ENCODE results near the gene FBXW12. TPM values are rescaled to one million over a fixed set of nuclear protein-coding genes. Genes with fewer than 3 reads are reported as not detected.

FBXW12 gene
- total RNA-seq, 1 experiment from 2014 or later = 0.74 TPM

DNA sequence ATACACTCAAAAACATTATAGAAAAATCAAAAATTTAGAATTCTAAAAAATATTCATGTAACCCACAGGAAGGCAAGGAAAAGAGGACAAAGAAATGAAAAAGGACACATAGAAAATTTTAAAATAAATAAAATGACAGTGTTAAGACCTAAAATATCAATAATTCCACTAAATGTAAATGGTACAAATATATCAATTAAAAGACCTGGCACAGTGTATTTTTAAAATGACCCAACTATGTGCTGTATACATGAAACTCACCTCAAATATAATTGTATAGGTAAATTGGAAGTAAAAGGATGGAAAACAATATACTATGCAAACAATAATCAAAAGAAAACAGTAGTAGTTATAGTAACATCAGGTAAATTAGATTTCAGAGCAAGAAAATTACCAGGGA is 10.1 kb upstream of the FBXW12 start:
- no peak overlapping the region for H2AFZ ChIP-seq (ENCODE audit: low read length)
- H2BK120ac ChIP-seq (ENCODE audit: low read depth, low read length, poor library complexity, severe bottlenecking) = no peak overlapping the region
- no peaks in the 10 kb centered on the region for H3K79me1 ChIP-seq (ENCODE audit: insufficient read depth, low read depth, low read length, poor library complexity, severe bottlenecking)
- H3K27me3 ChIP-seq (ENCODE audit: insufficient read depth, low read length) = no peaks in the 10 kb centered on the region
- H3K79me2 ChIP-seq (ENCODE audit: insufficient read depth, low read length) = no peaks in the 10 kb centered on the region
- H4K5ac ChIP-seq (ENCODE audit: insufficient read length, low read depth, low read length) = no peak overlapping the region
- no peak overlapping the region for H3K27ac ChIP-seq (ENCODE audit: insufficient read length, low read depth, low read length)
- H2BK15ac ChIP-seq (ENCODE audit: low read depth, low read length) = no peak overlapping the region
- Mint-ChIP-seq H3K4me3 (no peak overlapping the region), H3K27ac (no peak overlapping the region), H3K4me1 (no peaks in the 10 kb centered on the region), H3K9me3 (peaks cover 18 to 24% of the 10 kb centered on the region in 2 experiments), H3K27me3 (ENCODE audit: low read depth) (peaks cover 8% of the 10 kb centered on the region), H3K36me3 (ENCODE audit: insufficient read depth in 1 of 3, low read depth in 3 of 3) (peaks cover 0 to 11% (median 0%) of the 10 kb centered on the region in 3 experiments; a peak in 2 of 7 replicates)
- H2BK12ac ChIP-seq (ENCODE audit: insufficient read length, low read depth, low read length) = no peak overlapping the region
- no peak overlapping the region for H3K23ac ChIP-seq (ENCODE audit: insufficient read length, low read depth, low read length)
- no peak overlapping the region for H3K14ac ChIP-seq (ENCODE audit: insufficient read depth, low read length)
- no peaks in the 10 kb centered on the region for H3K23me2 ChIP-seq (ENCODE audit: insufficient read length, low read depth, low read length, poor library complexity, severe bottlenecking)
- H3T11ph ChIP-seq (ENCODE audit: low read length) = no peak overlapping the region
- no peak overlapping the region for H2BK5ac ChIP-seq (ENCODE audit: insufficient read length, low read length)
- no peak overlapping the region for H3K4me2 ChIP-seq (ENCODE audit: insufficient read depth, insufficient read length, low read length)
- H3K18ac ChIP-seq (ENCODE audit: insufficient read length, low read depth, low read length) = no peak overlapping the region
- TF ChIP-seq, protein P1, sequence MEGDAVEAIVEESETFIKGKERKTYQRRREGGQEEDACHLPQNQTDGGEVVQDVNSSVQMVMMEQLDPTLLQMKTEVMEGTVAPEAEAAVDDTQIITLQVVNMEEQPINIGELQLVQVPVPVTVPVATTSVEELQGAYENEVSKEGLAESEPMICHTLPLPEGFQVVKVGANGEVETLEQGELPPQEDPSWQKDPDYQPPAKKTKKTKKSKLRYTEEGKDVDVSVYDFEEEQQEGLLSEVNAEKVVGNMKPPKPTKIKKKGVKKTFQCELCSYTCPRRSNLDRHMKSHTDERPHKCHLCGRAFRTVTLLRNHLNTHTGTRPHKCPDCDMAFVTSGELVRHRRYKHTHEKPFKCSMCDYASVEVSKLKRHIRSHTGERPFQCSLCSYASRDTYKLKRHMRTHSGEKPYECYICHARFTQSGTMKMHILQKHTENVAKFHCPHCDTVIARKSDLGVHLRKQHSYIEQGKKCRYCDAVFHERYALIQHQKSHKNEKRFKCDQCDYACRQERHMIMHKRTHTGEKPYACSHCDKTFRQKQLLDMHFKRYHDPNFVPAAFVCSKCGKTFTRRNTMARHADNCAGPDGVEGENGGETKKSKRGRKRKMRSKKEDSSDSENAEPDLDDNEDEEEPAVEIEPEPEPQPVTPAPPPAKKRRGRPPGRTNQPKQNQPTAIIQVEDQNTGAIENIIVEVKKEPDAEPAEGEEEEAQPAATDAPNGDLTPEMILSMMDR (conservative IDR thresholded peaks at IDR 0.05) = no peak
- no peak for DNase-seq
- no peak overlapping the region for H3K4ac ChIP-seq (ENCODE audit: low read depth, low read length)
- H3K9me3 ChIP-seq (ENCODE audit: control insufficient read depth, low read depth, low read length) = no peaks in the 10 kb centered on the region
- H2BK20ac ChIP-seq (ENCODE audit: low read depth, low read length, poor library complexity, severe bottlenecking) = no peak overlapping the region
- H4K91ac ChIP-seq (ENCODE audit: insufficient read length, low read depth, low read length) = no peak overlapping the region
- H4K20me1 ChIP-seq (ENCODE audit: control insufficient read depth, insufficient read depth, insufficient read length) = no peaks in the 10 kb centered on the region
- no peak overlapping the region for H3K9ac ChIP-seq (ENCODE audit: extremely low read depth, insufficient read length, low read length)
- H3K56ac ChIP-seq (ENCODE audit: insufficient read length, low read depth, low read length) = no peak overlapping the region
- H4K8ac ChIP-seq (replicated peaks; ENCODE audit: insufficient read length, low read depth, low read length) = no peak overlapping the region
- no peaks in the 10 kb centered on the region for H3K4me1 ChIP-seq (ENCODE audit: insufficient read depth, low read length)
- H2AK5ac ChIP-seq (ENCODE audit: insufficient read length, low read length) = no peak overlapping the region
